GM12874 (cell line): ENCODE data around the gene ZNF488.

ENCODE experiments used
- CTCF ChIP-seq: IDR thresholded peaks from 2 replicates; pipeline ENCODE4 v1.5.1; 2011; ENCODE audit warnings: low read depth, mild to moderate bottlenecking, control low read depth, low read length, moderate library complexity; ENCODE audit not compliant: insufficient read depth

ZNF488 gene

GRCh38 chr10:47330366-47330765 is 53.7 kb downstream of the ZNF488 start:
- no peak for TF ChIP-seq CTCF

- TF ChIP-seq CTCF = no peak
Measured at GRCh38 chr10:47329855-47330254, 54.2 kb downstream of the ZNF488 start.

- TF ChIP-seq CTCF = no peak
Measured at GRCh38 chr10:47326927-47327330, 57.2 kb downstream of the ZNF488 start.

- TF ChIP-seq CTCF = no peak
Measured at GRCh38 chr10:47326306-47326926, 57.7 kb downstream of the ZNF488 start.

GRCh38 chr10:47325303-47326291 is 58.5 kb downstream of the ZNF488 start:
- no peak for TF ChIP-seq CTCF

- no peak for TF ChIP-seq CTCF
Measured at GRCh38 chr10:47323636-47324296, 60.3 kb downstream of the ZNF488 start.

- TF ChIP-seq CTCF = no peak
Measured at GRCh38 chr10:47323087-47323486, 61.0 kb downstream of the ZNF488 start.
